ENCODE measurements around the gene HNRNPAB.

DNA sequence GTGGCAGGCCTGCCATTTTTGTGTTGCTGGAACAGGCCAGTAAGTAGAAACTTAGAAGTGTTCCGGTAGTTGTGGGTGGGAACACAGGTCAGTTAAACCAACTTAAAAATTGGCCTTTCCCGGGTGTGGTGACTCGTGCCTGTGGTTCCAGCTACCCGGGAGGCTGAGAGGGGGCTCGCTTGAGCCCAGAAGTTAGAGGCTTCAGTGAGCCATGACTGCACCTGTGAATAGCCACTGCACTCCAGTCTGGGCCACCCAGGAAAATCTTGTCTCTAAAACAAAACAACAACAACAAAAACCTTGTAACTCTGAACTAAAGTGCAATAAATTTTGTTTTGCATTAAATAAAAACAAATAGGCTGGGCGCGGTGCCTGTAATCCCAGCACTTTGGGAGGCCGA lies 49.3 kb upstream of the HNRNPAB start:
- TF ChIP-seq CTCF (IDR thresholded peaks at IDR 0.05; ENCODE audit: low read depth, low read length) (no peak), EZH2phosphoT487 (IDR thresholded peaks at IDR 0.05; ENCODE audit: low read depth) (no peak)

Data from OCI-LY3 (cell line).